HCT116 (cell line): ENCODE data around the gene XPO4.

Experiments
- EZH2phosphoT487 ChIP-seq: fragments of 200-600 bp; IDR thresholded peaks from 2 replicates; pipeline ENCODE4 v1.6.1; 2018; ENCODE audit warnings: antibody characterized with exemption, borderline replicate concordance
- ZFX ChIP-seq: fragments of 450-650 bp; IDR thresholded peaks from 2 replicates; pipeline ENCODE4 v1.6.1; 2017
- TF ChIP-seq, protein P1 (sequence below), 3 experiments: fragments of 200-600 bp in 1 of 3; sonication (generic) in 1 of 3; IDR thresholded peaks in 2 of 3; conservative IDR thresholded peaks in 1 of 3; 2 replicates each; pipeline ENCODE4 v1.5.1; 2012 to 2017; ENCODE audit warnings: low read depth in 2 of 3, low read length in 2 of 3, antibody characterized with exemption in 1 of 3, borderline replicate concordance in 1 of 3, control low read depth in 1 of 3, mild to moderate bottlenecking in 1 of 3, mixed read lengths in 1 of 3, mixed run types in 1 of 3, moderate library complexity in 1 of 3; ENCODE audit not compliant: insufficient read depth in 1 of 3

GRCh38 chr13:20924758-20925394 is 22.3 kb upstream of the XPO4 start:
- TF ChIP-seq ZFX (no peak), EZH2phosphoT487 (no peak)
- TF ChIP-seq, protein P1, sequence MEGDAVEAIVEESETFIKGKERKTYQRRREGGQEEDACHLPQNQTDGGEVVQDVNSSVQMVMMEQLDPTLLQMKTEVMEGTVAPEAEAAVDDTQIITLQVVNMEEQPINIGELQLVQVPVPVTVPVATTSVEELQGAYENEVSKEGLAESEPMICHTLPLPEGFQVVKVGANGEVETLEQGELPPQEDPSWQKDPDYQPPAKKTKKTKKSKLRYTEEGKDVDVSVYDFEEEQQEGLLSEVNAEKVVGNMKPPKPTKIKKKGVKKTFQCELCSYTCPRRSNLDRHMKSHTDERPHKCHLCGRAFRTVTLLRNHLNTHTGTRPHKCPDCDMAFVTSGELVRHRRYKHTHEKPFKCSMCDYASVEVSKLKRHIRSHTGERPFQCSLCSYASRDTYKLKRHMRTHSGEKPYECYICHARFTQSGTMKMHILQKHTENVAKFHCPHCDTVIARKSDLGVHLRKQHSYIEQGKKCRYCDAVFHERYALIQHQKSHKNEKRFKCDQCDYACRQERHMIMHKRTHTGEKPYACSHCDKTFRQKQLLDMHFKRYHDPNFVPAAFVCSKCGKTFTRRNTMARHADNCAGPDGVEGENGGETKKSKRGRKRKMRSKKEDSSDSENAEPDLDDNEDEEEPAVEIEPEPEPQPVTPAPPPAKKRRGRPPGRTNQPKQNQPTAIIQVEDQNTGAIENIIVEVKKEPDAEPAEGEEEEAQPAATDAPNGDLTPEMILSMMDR (IDR thresholded peaks at IDR 0.05 in 2 of 3, conservative IDR thresholded peaks at IDR 0.05 in 1 of 3; ENCODE audit: borderline replicate concordance in 1 of 3, insufficient read depth in 1 of 3, low read depth in 2 of 3, low read length in 2 of 3), result peak; percentile 77 to 92 (median 83)
